Stimulated activated CD8-positive, alpha-beta memory T cell treated with anti-CD3 and anti-CD28 coated beads, Interleukin-2, amount 100 ng/mL, for 48 hours (primary cell): Measurements from ENCODE around the gene CHRNG.

Experiments
- DNase-seq, 2 donors: peaks; one replicate each; pipeline ENCODE4 v3.0.0-alpha.2; 2020; ENCODE audit warnings: low read depth in 2 of 2

Gene CHRNG

DNA sequence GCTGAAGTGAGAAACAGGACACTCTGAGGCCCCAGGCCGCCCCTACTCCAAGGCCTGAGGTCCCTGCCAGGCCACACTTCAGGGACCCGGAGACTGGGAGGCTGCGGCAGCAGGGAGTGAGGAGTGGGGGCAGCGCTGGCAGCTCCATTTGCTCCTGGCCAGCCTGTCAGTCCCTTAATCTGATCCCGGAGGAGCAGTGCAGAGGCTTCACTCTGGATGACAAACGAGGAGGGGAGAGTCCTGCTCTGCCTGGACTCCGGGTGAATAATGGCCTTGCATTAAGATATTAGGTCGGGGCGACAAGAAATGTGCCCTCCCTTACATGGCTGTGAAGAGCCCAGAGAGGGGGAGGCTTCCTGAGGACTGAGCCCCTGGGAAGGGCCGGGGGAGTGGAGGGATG lies 33.6 kb upstream of the CHRNG start:
- DNase-seq = no peak

GRCh38 chr2:232506709-232507108 lies 32.8 kb upstream of the CHRNG start:
- DNase-seq = no peak

DNA sequence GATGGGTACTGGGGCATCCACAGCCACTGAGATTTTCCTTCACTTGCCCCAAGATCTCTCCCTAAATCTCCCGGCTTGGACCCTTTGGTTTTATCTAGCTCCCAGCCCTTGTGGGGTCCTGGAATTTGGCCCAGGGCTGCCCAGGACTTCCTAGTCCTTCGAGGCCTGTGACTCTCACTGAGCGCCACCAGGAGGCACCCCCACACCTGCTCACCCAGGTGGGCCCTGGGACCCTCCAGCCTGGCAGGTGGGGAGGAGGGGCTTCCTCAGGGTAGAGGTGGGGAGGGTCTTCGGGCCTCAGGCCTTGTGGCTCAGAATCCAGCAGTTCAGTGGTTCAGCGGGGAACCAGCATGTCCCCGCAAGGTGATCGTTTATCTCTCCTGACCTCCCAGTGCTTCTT lies 31.2 kb upstream of the CHRNG start:
- DNase-seq = no peak

DNA sequence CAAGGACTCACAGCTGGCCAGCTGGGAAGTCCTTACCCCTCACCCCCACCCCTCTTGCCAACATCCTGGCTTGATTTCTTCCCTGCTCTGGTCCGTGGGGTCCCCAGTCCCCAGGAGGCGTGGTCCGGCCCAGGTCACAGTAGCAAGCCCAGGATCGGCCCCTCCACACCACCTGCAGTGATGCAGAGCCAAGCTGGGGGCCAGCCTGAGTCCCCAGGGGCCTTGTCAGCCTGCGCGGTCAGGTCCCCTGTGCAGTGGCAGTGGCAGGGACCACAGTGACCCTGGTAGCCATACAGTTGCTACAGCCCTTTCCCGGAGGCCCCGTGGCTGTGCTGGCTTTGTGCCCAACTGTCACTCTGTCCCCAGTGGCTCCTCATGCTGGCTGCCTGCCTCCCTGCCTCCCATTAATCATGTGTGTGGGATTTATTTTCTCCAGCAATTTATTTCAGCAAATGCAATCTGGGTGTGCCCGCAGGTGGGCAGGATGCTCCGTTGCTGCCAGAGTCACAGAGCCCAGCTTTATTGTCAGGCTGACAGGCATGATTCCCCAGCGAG lies 28.1 kb upstream of the CHRNG start:
- no peak for DNase-seq

DNA sequence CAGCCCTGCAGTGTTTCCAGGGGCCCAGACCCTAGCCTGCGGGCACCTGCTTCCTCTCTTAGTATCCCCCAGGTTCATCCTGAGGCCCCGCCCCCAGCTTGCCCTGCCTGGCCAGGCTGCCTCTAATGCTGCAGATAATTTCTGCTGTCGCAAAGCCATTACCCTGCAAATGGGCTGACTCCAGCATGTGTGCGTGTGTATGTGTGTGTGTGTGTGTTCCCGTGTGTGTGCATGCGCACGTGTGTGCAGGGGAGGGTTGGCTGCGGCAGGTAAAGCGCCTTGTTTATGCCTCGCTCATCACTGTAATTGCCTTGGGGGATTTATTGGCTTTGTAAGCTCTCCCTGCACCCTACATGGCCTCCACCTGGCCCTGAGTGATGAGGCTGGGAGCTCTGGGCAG lies 26.9 kb upstream of the CHRNG start:
- no peak for DNase-seq

DNA sequence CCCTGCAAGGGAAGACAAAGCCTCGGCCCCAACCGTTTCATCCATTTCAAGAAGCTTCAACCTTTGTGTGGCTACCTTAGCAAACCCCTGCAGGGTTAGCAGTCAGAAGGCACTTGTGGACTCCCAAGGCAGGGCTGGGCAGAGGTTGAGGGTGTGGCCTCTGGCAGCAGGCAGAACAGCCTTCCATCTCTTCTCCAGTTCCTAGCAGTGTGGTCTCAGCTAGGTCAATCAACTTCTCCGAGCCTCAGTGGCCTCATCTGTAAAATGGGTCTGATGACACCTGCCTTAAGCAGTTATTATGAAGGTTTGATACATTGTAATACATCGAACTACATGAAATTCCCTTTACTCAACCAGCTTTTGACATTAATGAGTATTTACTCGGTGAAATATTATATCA lies 26.1 kb upstream of the CHRNG start:
- DNase-seq = no peak

- no peak for DNase-seq
Measured at GRCh38 chr2:232515639-232516038, 23.9 kb upstream of the CHRNG start.

DNA sequence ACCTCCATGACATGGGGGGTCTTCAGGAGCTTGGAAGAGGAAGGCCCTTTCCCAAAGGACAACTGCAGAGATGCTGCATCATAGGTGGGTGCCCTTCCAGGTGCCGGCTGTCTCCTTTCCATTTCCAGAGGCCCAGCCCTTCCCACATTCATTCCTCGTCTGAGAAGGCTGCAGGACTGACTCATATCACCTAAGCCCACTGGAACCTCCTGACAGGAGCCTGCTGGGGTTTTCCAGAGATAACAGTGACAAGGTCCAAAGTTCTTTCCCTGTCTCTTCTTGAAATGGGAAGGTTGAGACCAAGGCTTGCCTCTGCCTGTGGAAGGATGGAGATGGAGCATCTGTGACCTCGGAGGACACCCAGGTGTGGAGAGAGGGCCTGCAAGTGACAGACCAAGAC lies 22.9 kb upstream of the CHRNG start:
- DNase-seq = no peak

DNA sequence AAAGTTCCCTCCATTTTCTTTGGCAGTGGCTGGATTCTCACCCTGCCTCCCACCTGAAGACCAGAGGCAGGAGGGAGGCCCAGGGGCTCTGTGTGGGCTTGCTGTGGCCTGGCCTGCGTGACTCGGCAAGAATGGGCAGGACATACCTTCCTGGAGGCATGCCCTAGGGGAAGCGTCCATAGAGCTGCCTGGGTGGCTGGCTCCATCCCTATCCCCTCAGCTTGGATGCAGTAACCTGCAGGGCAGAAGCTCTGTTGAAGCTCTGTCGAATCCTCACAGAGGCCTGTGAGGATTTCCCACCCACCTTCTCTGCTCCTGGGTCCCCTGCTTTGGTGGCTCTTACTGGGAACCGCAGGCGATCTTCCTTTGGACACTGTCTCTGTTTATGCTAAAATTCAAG lies 20.6 kb upstream of the CHRNG start:
- no peak for DNase-seq

DNA sequence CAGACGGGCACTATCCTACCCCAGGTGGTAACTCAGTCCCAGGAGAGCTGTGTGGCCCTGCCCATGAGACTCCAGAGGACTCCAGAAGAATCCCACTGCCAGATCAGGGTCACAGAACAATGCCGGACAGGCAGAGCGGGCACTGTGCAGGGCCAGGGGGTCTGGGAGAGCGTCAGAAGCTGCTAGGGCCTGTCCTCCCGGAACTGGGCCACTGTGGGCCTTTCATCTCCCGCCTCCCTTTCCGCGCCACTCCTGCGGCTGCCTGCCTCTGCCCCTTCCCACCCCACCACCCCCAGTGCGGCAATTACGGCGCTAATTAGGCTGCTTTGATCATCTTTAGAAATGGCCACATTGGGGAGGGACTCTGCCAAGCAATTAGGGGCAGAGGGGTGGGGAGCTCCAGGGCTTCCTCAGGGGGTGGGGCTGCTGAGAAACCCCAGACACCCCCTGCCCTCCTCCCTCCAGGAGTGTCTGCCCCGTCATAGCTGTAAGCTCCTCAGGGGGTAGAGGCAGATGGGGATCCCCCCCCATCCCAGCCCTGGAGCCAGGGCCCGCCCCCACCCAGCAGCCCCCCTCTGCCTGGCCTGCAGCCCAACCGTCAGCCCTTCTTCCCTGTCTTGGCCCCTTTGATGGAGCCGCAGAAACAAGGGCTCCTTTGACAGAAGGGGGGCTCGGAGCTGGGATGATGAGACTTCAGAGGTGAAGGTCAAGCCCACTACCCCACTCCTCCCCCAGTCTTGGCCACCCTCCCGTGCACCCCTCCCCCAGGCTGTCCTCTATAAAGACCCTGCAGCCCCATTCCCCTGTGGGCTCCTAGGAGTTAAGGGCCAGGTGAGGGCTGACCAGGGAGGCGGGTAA lies 19.7 kb upstream of the CHRNG start, which contains the start of gene PRSS56:
PRSS56 (plus strand) TSS at position 808 of the 858 bp plus-strand sequence. CDS start 211 bp downstream, outside the sequence.
- no peak for DNase-seq

DNA sequence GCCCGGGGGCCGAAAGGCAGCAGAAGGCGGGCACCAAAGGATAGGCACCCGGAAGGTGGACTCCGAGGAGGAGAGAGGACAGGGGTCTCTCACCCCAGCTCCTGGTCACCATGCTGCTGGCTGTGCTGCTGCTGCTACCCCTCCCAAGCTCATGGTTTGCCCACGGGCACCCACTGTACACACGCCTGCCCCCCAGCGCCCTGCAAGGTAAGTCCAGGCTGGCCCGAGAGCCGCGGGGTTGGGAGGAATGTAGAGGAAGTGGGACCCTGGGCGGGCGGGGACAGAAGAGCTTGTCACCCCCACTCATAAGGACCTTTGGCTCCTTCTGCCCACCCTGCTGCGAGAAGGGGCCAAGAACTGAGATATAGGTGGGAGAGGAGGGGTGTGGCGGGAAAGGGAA lies 19.0 kb upstream of the CHRNG start:
- no peak for DNase-seq

- DNase-seq = no peak
Measured at GRCh38 chr2:232521098-232521497, 18.4 kb upstream of the CHRNG start.

GRCh38 chr2:232521959-232522622 lies 17.4 kb upstream of the CHRNG start:
- peak; percentile 46 to 53 for DNase-seq

DNA sequence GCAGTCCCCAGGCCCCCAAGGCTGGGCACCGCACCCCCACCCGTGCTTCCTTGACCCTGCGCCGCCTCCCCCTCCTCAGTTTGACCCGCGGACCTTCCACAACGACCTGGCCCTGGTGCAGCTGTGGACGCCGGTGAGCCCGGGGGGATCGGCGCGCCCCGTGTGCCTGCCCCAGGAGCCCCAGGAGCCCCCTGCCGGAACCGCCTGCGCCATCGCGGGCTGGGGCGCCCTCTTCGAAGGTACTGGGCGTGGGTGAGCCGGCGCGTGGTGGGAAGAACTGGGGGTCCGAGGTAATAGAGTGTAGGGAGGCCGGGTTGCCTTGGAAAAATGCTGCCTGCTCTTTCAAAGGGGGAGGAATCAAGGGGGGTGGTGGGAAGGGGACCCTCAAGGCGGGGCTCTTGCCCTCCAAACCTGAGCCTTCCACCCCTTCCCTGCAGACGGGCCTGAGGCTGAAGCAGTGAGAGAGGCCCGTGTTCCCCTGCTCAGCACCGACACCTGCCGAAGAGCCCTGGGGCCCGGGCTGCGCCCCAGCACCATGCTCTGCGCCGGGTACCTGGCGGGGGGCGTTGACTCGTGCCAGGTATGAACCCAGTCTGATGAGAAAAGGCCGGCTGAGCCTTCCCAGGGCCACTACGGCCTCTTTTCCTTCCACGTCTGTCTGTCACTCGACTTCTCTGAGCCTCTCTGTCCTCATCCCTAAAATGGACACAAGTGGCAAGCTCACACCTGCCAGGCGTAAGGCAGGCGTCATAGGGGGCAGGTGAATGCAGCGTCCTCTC lies 16.7 kb upstream of the CHRNG start:
- DNase-seq = no peak

GRCh38 chr2:232523402-232523681 lies 16.1 kb upstream of the CHRNG start:
- no peak for DNase-seq

DNA sequence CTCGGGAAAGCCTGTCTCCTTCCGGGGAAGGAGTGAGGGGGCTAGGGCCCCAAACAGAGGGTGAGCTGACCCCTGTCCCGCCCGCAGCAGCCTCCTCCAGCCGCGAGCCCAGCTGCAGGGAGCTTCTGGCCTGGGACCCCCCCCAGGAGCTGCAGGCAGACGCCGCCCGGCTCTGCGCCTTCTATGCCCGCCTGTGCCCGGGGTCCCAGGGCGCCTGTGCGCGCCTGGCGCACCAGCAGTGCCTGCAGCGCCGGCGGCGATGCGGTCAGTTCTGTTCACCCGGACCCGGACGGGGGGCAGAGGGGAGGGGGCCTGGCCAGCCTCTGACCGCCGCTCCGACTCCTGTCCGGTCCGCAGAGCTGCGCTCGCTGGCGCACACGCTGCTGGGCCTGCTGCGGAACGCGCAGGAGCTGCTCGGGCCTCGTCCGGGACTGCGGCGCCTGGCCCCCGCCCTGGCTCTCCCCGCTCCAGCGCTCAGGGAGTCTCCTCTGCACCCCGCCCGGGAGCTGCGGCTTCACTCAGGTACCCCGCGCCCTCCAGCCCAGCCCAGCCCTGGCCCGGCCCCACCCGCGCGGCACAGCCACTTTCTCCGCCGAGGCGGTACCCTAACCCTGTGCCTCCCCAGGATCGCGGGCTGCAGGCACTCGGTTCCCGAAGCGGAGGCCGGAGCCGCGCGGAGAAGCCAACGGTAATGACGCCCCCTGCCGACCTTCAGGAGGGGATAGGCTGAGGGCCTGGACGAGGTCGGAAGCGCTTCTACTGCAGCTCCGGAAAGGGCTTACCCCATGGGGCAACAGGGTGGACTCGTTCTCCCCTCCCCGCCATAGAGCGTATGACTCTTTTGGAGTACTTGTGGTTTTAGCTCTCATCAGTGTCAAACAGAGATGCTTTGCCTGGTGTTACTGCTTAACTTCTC lies 15.6 kb upstream of the CHRNG start:
- peak; percentile 37 to 43 for DNase-seq

- no peak for DNase-seq
Measured at GRCh38 chr2:232524771-232525170, 14.7 kb upstream of the CHRNG start.

DNA sequence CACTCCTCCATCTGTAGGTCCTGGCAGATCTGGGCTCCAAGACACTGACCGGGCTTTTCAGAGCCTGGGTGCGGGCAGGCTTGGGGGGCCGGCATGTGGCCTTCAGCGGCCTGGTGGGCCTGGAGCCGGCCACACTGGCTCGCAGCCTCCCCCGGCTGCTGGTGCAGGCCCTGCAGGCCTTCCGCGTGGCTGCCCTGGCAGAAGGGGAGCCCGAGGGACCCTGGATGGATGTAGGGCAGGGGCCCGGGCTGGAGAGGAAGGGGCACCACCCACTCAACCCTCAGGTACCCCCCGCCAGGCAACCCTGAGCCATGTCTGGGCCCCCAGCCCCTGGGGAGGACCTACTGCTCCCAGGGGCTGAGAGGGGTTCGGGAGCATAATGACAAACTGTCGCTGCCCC lies 14.3 kb upstream of the CHRNG start:
- no peak for DNase-seq

- DNase-seq = no peak
Measured at GRCh38 chr2:232525791-232526371, 13.6 kb upstream of the CHRNG start, which contains the start of gene CHRND. CHRND (plus strand) TSS chr2:232526160; CDS start chr2:232526216, 56 bp downstream.

DNA sequence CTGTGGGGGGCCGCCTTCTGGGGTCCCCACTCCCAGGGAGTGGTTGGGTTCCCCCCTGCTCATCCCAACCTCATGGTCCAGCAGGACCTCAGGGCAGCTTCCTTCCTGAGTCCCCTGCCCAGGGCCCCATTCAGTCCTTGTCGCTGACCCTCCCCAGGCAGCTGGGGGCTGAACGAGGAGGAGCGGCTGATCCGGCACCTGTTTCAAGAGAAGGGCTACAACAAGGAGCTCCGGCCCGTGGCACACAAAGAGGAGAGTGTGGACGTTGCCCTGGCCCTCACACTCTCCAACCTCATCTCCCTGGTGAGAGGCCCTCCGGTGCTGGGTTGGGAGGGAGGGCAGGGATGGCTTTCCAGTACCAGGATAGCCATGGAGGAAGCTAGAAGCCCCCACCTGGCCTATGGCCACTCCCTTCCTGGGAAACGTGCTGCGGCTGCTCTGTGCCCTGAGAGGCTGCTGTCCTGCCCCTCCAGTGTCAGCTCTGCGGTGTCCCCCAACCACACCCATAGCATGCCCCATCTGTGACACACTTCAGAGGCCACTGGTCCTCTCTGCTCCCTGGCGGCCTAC lies 13.0 kb upstream of the CHRNG start:
- DNase-seq = no peak
